Vagina (tissue), 2 donors: Measurements from ENCODE around the gene MAPK14.

Experiments
- POLR2AphosphoS5 ChIP-seq, 2 donors: sonication (generic); formaldehyde crosslinking; IDR thresholded peaks; one replicate each; pipeline ENCODE4 v1.9.0; 2017; ENCODE audit warnings: antibody characterized with exemption in 2 of 2, mild to moderate bottlenecking in 2 of 2, low read depth in 1 of 2; ENCODE audit not compliant: insufficient read depth in 1 of 2
- TF ChIP-seq, protein P1 (sequence below), 3 experiments: fragments of 450-650 bp in 2 of 3; fragments of 200-600 bp in 1 of 3; sonication (generic) in 1 of 3; IDR thresholded peaks; one replicate each; pipeline ENCODE4 v1.5.1; 2017 to 2019; ENCODE audit warnings: antibody characterized with exemption in 3 of 3, mild to moderate bottlenecking in 2 of 3, moderate library complexity in 2 of 3

DNA sequence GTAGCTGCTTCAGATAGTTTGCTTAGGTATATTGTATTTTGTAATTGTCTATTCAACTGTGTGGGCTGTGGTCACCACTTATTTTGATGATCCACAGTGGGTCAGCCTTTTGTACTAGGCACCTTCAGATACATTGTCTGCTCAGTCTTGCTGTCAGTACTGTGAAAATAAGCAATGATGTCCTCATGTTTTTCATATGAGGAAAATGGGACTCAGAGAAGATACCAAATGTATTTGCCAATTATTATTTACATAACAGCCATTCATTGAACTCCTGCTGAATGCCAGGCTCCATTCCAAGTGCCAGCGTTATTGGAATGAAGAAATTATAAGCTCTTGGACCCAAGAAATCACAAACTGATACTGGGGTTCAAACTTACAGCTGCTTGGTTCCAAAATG lies 28.6 kb downstream of the MAPK14 start:
- TF ChIP-seq, protein P1, sequence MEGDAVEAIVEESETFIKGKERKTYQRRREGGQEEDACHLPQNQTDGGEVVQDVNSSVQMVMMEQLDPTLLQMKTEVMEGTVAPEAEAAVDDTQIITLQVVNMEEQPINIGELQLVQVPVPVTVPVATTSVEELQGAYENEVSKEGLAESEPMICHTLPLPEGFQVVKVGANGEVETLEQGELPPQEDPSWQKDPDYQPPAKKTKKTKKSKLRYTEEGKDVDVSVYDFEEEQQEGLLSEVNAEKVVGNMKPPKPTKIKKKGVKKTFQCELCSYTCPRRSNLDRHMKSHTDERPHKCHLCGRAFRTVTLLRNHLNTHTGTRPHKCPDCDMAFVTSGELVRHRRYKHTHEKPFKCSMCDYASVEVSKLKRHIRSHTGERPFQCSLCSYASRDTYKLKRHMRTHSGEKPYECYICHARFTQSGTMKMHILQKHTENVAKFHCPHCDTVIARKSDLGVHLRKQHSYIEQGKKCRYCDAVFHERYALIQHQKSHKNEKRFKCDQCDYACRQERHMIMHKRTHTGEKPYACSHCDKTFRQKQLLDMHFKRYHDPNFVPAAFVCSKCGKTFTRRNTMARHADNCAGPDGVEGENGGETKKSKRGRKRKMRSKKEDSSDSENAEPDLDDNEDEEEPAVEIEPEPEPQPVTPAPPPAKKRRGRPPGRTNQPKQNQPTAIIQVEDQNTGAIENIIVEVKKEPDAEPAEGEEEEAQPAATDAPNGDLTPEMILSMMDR (IDR thresholded peaks at IDR 0.05) = no peak
- TF ChIP-seq POLR2AphosphoS5 (IDR thresholded peaks at IDR 0.05; ENCODE audit: insufficient read depth in 1 of 2, low read depth in 1 of 2) = no peak
